Skeletal muscle satellite cell (primary cell): Measurements from ENCODE around the gene SV2C.

ENCODE experiments used
- H3K27me3 ChIP-seq: 2 replicates; pipeline ENCODE4 v1.7.0; 2013; ENCODE audit warnings: low read length; ENCODE audit not compliant: control insufficient read depth, insufficient read depth
- H3K36me3 ChIP-seq: 2 replicates; pipeline ENCODE4 v1.7.0; 2013; ENCODE audit warnings: mild to moderate bottlenecking, control low read depth, low read length; ENCODE audit not compliant: insufficient read depth
- H3K4me1 ChIP-seq: 2 replicates; pipeline ENCODE4 v1.7.0; 2013; ENCODE audit warnings: low read length; ENCODE audit not compliant: control insufficient read depth, insufficient read depth
- H3K4me2 ChIP-seq: 2 replicates; pipeline ENCODE4 v1.7.0; 2013; ENCODE audit warnings: mild to moderate bottlenecking, low read length
- H3K4me3 ChIP-seq: 2 replicates; pipeline ENCODE4 v1.7.0; 2013; ENCODE audit warnings: low read length
- H3K9ac ChIP-seq: 2 replicates; pipeline ENCODE4 v1.7.0; 2013; ENCODE audit warnings: mild to moderate bottlenecking, low read depth, low read length, moderate library complexity
- H3K9me3 ChIP-seq: replicated peaks from 2 replicates; pipeline ENCODE4 v1.7.0; 2013; ENCODE audit warnings: mild to moderate bottlenecking, control low read depth, low read length

The SV2C gene

GRCh38 chr5:76111477-76112174 lies 28.4 kb downstream of the SV2C start:
- no peaks in the 10 kb centered on the region for H3K27me3 ChIP-seq
- no peaks in the 10 kb centered on the region for H3K4me1 ChIP-seq
- no peaks in the 10 kb centered on the region for H3K36me3 ChIP-seq
- H3K4me3 ChIP-seq, result no peak overlapping the region
- no peak overlapping the region for H3K9ac ChIP-seq
- peaks cover 6% of the 10 kb centered on the region for H3K9me3 ChIP-seq
- H3K4me2 ChIP-seq, result no peak overlapping the region

DNA sequence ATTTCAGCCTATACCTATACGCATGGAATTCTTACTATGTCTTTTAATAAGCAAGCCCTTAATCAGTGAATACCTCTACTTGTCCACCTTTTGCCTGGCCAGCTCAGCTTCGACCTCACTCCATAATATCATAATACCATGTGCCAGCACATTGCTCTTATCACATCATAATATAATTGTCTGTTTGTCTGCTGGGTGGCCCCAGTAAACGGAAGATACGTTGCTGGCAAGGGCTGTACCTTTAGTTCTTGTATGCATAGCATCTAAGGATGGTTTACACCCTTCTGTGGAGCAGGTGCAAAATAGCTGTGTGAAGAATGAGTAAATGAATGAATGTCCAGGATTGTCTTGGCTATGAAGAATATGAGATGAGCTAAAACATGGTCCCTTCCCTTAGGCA lies 29.9 kb downstream of the SV2C start:
- Histone ChIP-seq H3K9me3 (peaks cover 6% of the 10 kb centered on the region), H3K9ac (no peak overlapping the region), H3K36me3 (no peaks in the 10 kb centered on the region), H3K4me3 (no peak overlapping the region), H3K4me1 (no peaks in the 10 kb centered on the region), H3K27me3 (no peaks in the 10 kb centered on the region), H3K4me2 (no peak overlapping the region)

GRCh38 chr5:76114179-76114851 lies 31.1 kb downstream of the SV2C start:
- Histone ChIP-seq H3K4me3 (no peak overlapping the region), H3K4me2 (no peak overlapping the region), H3K9ac (no peak overlapping the region), H3K9me3 (peaks cover 6% of the 10 kb centered on the region), H3K4me1 (no peaks in the 10 kb centered on the region), H3K36me3 (no peaks in the 10 kb centered on the region), H3K27me3 (no peaks in the 10 kb centered on the region)

DNA sequence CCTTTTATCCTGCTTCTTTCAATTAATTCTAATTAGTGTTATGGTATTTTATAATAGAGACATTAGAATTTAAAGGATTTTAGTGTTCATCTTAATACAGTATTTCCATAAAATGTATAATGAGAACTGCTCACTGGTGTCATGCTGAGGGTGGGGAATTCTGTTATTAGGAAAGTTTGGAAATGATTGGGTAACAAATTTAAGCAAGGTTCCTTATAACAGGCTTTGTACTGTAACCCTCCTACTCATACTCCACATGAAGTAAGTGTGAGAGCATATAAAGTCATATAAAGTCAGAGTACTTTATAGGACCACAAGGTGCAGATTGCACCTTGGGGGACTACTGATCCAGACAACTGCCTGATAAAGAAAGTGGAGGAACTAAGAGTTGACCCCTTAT lies 42.2 kb downstream of the SV2C start:
- H3K9me3 ChIP-seq, result no peaks in the 10 kb centered on the region
- H3K4me1 ChIP-seq, result no peaks in the 10 kb centered on the region
- no peaks in the 10 kb centered on the region for H3K27me3 ChIP-seq
- H3K9ac ChIP-seq, result no peak overlapping the region
- H3K4me2 ChIP-seq, result no peak overlapping the region
- no peak overlapping the region for H3K4me3 ChIP-seq
- H3K36me3 ChIP-seq, result no peaks in the 10 kb centered on the region

GRCh38 chr5:76125888-76126287 lies 42.7 kb downstream of the SV2C start:
- Histone ChIP-seq H3K9me3 (no peaks in the 10 kb centered on the region), H3K36me3 (no peaks in the 10 kb centered on the region), H3K4me2 (no peak overlapping the region), H3K27me3 (no peaks in the 10 kb centered on the region), H3K9ac (no peak overlapping the region), H3K4me1 (no peaks in the 10 kb centered on the region), H3K4me3 (no peak overlapping the region)

GRCh38 chr5:76134003-76134402 lies 50.8 kb downstream of the SV2C start:
- Histone ChIP-seq H3K4me1 (no peaks in the 10 kb centered on the region), H3K4me2 (no peak overlapping the region), H3K4me3 (no peak overlapping the region), H3K9ac (no peak overlapping the region), H3K27me3 (no peaks in the 10 kb centered on the region), H3K36me3 (no peaks in the 10 kb centered on the region), H3K9me3 (no peaks in the 10 kb centered on the region)

DNA sequence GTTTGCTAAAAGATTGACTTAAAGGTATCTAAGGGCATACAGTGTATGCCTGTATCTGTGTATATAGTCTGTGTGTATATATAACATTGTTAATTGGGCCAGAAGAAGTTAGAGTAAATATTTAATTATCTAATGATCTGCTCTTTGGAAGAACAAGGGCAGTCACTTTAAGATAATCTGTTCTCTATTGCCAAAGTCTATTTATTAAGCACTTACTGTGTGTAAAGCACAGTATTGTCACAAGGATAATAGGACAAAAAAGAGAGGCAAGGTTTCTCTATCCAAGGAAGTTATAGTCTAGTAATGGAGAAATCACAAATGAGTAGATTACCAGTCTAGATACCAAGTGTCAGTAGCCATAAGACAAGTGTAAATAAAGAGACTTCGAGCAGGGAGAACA lies 51.5 kb downstream of the SV2C start:
- Histone ChIP-seq H3K27me3 (no peaks in the 10 kb centered on the region), H3K4me3 (no peak overlapping the region), H3K4me1 (no peaks in the 10 kb centered on the region), H3K9me3 (no peaks in the 10 kb centered on the region), H3K36me3 (no peaks in the 10 kb centered on the region), H3K9ac (no peak overlapping the region), H3K4me2 (no peak overlapping the region)

DNA sequence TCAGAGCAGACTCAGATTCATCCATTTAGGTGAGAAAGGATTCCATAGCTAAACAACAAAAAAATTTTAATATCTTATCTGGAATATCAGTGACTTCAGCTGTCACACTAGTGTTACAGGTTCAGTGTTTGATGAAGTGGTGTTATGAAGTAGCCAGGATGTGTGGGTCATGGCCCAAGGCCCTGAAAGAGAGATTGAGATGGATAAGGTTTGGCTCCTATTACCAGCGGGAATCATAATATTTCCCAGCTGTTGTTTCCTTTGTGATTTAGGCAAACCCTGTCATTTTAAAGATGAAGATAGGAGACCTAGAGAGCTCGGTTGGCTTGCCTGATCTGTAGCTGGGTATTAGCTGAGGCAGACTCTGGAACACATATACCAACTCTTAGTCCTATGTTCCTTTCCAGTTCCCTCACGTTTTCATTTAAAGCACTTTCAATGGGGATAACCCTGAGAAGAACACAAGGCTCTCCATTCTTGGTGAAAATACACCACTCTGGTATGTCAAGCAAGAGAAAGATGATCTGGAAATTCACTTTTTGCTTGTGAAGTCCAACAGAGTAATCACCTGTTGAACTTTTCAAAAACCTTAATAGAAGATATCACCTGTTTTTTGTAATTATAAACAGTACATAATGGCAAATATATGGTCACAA lies 54.8 kb downstream of the SV2C start:
- no peaks in the 10 kb centered on the region for H3K36me3 ChIP-seq
- no peaks in the 10 kb centered on the region for H3K4me1 ChIP-seq

GRCh38 chr5:76143884-76144283 lies 60.7 kb downstream of the SV2C start:
- Histone ChIP-seq H3K4me3 (no peak overlapping the region), H3K36me3 (no peaks in the 10 kb centered on the region), H3K27me3 (no peaks in the 10 kb centered on the region), H3K4me2 (no peak overlapping the region), H3K9ac (no peak overlapping the region), H3K4me1 (no peaks in the 10 kb centered on the region), H3K9me3 (peaks cover under 1% of the 10 kb centered on the region)

More for the DNA sequence above, 54.8 kb downstream of the SV2C start:
- no peaks in the 10 kb centered on the region for H3K27me3 ChIP-seq
- no peaks in the 10 kb centered on the region for H3K9me3 ChIP-seq
- H3K4me3 ChIP-seq, result no peak overlapping the region
- H3K4me2 ChIP-seq, result no peak overlapping the region
- H3K9ac ChIP-seq, result no peak overlapping the region

GRCh38 chr5:76144513-76145274 lies 61.5 kb downstream of the SV2C start:
- Histone ChIP-seq H3K9ac (no peak overlapping the region), H3K27me3 (no peaks in the 10 kb centered on the region), H3K36me3 (no peaks in the 10 kb centered on the region), H3K4me3 (no peak overlapping the region), H3K4me1 (no peaks in the 10 kb centered on the region), H3K9me3 (peaks cover 4% of the 10 kb centered on the region), H3K4me2 (no peak overlapping the region)

DNA sequence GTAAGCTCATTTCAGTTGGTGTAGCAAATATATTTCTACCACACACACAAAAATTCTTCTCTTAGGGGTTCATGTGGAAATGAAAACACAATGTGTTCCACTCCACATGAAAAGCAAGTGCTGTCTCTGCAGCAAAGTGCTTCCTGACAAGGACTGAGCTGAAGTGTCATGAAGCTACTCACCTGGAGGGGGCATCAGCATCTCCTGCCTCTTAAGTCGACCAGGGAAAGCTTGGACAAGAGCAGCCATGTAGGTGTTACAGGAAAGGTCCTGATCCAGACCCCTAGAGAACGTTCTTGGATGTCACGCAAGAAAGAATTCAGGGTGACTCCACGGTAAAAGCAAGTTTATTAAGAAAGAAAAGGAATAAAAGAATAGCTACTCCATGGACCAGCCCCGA lies 62.8 kb downstream of the SV2C start:
- Histone ChIP-seq H3K9me3 (peaks cover 4% of the 10 kb centered on the region), H3K4me2 (no peak overlapping the region), H3K4me3 (no peak overlapping the region), H3K36me3 (no peaks in the 10 kb centered on the region), H3K9ac (no peak overlapping the region), H3K27me3 (no peaks in the 10 kb centered on the region), H3K4me1 (no peaks in the 10 kb centered on the region)
